NB4 (cell line): Measurements from ENCODE around the gene OMG.

Experiments
- POLR2A ChIP-seq: IDR thresholded peaks from 2 replicates; pipeline ENCODE4 v1.6.1; 2011; ENCODE audit warnings: mild to moderate bottlenecking; ENCODE audit not compliant: insufficient read length; ENCODE audit errors: extremely low read depth
- TF ChIP-seq, protein P1 (sequence below): IDR thresholded peaks from one replicate; pipeline ENCODE4 v1.5.1; 2012; ENCODE audit warnings: low read depth, low read length
- TF ChIP-seq, protein P2 (sequence below): IDR thresholded peaks from 2 replicates; pipeline ENCODE4 v1.6.1; 2011; ENCODE audit warnings: low read depth, low read length

DNA sequence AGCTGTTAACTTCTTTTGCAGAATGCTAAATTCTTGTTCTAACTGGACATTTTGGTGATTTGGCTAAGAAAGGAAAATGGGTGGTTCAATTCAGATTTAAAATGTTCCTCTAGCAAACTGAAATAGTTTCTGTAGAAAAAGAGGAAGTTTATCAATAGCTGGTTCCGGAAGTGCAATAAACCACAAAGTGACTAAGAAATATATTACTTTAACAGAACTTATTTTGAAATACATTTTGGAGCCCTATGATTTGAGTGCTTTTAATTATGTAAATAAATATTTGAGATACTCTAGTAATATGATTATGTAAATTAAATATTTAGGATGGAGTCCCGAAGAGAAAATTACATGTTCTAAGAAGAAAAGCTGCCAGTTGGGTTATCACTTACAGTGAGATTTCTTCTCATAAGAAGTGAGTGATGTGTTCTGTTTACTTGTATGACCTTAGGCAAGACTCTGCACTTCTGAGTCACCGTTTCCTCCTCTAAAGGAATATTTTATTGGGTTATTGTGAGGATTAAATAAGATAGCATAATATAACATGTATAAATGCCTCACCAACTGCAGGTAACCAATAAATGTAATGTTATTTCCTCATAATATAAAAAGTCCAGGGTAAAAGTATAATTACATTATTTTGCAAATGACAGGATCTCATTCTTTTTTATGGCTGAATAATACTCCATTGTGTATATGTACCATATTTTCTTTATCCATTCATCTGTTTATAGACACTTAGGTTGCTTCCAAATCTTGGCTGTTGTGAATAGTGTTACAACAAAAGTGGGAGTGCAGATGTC lies 17.1 kb upstream of the OMG start, which contains the start of gene EVI2B:
- TF ChIP-seq, protein P1, sequence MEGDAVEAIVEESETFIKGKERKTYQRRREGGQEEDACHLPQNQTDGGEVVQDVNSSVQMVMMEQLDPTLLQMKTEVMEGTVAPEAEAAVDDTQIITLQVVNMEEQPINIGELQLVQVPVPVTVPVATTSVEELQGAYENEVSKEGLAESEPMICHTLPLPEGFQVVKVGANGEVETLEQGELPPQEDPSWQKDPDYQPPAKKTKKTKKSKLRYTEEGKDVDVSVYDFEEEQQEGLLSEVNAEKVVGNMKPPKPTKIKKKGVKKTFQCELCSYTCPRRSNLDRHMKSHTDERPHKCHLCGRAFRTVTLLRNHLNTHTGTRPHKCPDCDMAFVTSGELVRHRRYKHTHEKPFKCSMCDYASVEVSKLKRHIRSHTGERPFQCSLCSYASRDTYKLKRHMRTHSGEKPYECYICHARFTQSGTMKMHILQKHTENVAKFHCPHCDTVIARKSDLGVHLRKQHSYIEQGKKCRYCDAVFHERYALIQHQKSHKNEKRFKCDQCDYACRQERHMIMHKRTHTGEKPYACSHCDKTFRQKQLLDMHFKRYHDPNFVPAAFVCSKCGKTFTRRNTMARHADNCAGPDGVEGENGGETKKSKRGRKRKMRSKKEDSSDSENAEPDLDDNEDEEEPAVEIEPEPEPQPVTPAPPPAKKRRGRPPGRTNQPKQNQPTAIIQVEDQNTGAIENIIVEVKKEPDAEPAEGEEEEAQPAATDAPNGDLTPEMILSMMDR: no peak
- TF ChIP-seq POLR2A: peak; percentile 24
- TF ChIP-seq, protein P2, sequence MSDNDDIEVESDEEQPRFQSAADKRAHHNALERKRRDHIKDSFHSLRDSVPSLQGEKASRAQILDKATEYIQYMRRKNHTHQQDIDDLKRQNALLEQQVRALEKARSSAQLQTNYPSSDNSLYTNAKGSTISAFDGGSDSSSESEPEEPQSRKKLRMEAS: no peak
